ENCODE measurements around the gene ACO2.

GRCh38 chr22:41435560-41435959 is 33.4 kb upstream of the ACO2 start:
- TF ChIP-seq ZNF274 (IDR thresholded peaks at IDR 0.05; ENCODE audit: insufficient read depth, insufficient read length) (no peak), HDAC6 (IDR thresholded peaks at IDR 0.05; ENCODE audit: unreplicated experiment) (no peak), ATF3 (IDR thresholded peaks at IDR 0.05; ENCODE audit: borderline replicate concordance, extremely low read depth, low read depth, low read length) (no peak), KDM1A (IDR thresholded peaks at IDR 0.05; ENCODE audit: borderline replicate concordance) (no peak), ZBTB4 (CRISPR knock-in tag; IDR thresholded peaks at IDR 0.05) (no peak), CEBPB (IDR thresholded peaks at IDR 0.05; ENCODE audit: borderline replicate concordance in 1 of 2, low read depth in 2 of 2, low read length in 2 of 2) (no peak), CHD4 (IDR thresholded peaks at IDR 0.05) (no peak), EZH2 (IDR thresholded peaks at IDR 0.05; ENCODE audit: borderline replicate concordance, control insufficient read depth, low read depth, low read length) (no peak), CTCF (IDR thresholded peaks at IDR 0.05 in 2 of 3, conservative IDR thresholded peaks at IDR 0.05 in 1 of 3; ENCODE audit: control insufficient read depth in 2 of 3, extremely low read depth in 1 of 3, insufficient read depth in 1 of 3, low read depth in 3 of 3, low read length in 3 of 3) (no peak), POLR2A (IDR thresholded peaks at IDR 0.05; ENCODE audit: low read depth, low read length) (no peak), JUND (IDR thresholded peaks at IDR 0.05; ENCODE audit: low read depth, low read length) (no peak)

Measured in GM12878 (cell line).